ENCODE data around the gene ADGRA3.
"Not testable (repeated sequence)": the region's sequence is repeated elsewhere in the genome, so short reads cannot be mapped to it uniquely, and the experiment has no call there.

The ADGRA3 gene

GRCh38 chr4:22480675-22481327, 35.1 kb downstream of the ADGRA3 start:
- no peak for DNase-seq (ENCODE audit: low read depth)

GRCh38 chr4:22478426-22478825, 37.4 kb downstream of the ADGRA3 start:
- DNase-seq (ENCODE audit: low read depth): no peak

- DNase-seq (ENCODE audit: low read depth): no peak
Observed at GRCh38 chr4:22477813-22478182, 38.1 kb downstream of the ADGRA3 start.

GRCh38 chr4:22477136-22477812, 38.6 kb downstream of the ADGRA3 start:
- peak; percentile 18 for DNase-seq (ENCODE audit: low read depth)

GRCh38 chr4:22476011-22476410, 39.9 kb downstream of the ADGRA3 start:
- DNase-seq (ENCODE audit: low read depth): no peak

GRCh38 chr4:22475311-22475646, 40.6 kb downstream of the ADGRA3 start:
- DNase-seq (ENCODE audit: low read depth): not testable (repeated sequence)

GRCh38 chr4:22474636-22475310, 41.1 kb downstream of the ADGRA3 start:
- DNase-seq (ENCODE audit: low read depth): no peak

GRCh38 chr4:22473268-22473667, 42.6 kb downstream of the ADGRA3 start:
- peak; percentile 21 for DNase-seq (ENCODE audit: low read depth)

GRCh38 chr4:22471999-22472461, 43.8 kb downstream of the ADGRA3 start:
- no peak for DNase-seq (ENCODE audit: low read depth)

GRCh38 chr4:22471419-22471818, 44.4 kb downstream of the ADGRA3 start:
- DNase-seq (ENCODE audit: low read depth): no peak

- no peak for DNase-seq (ENCODE audit: low read depth)
Observed at GRCh38 chr4:22466581-22466980, 49.3 kb downstream of the ADGRA3 start.

- DNase-seq (ENCODE audit: low read depth): no peak
Observed at GRCh38 chr4:22465996-22466395, 49.9 kb downstream of the ADGRA3 start.

GRCh38 chr4:22465349-22465748, 50.5 kb downstream of the ADGRA3 start:
- DNase-seq (ENCODE audit: low read depth): no peak

GRCh38 chr4:22463179-22463578, 52.7 kb downstream of the ADGRA3 start:
- DNase-seq (ENCODE audit: low read depth): no peak

- no peak for DNase-seq (ENCODE audit: low read depth)
Observed at GRCh38 chr4:22462688-22463087, 53.2 kb downstream of the ADGRA3 start.

- no peak for DNase-seq (ENCODE audit: low read depth)
Observed at GRCh38 chr4:22460266-22460665, 55.6 kb downstream of the ADGRA3 start.

GRCh38 chr4:22458098-22458497, 57.8 kb downstream of the ADGRA3 start:
- no peak for DNase-seq (ENCODE audit: low read depth)

- no peak for DNase-seq (ENCODE audit: low read depth)
Observed at GRCh38 chr4:22457348-22457747, 58.5 kb downstream of the ADGRA3 start.

GRCh38 chr4:22456291-22456690, 59.6 kb downstream of the ADGRA3 start:
- no peak for DNase-seq (ENCODE audit: low read depth)

- no peak for DNase-seq (ENCODE audit: low read depth)
Observed at GRCh38 chr4:22454955-22455354, 60.9 kb downstream of the ADGRA3 start.

- DNase-seq (ENCODE audit: low read depth): no peak
Observed at GRCh38 chr4:22454216-22454838, 61.5 kb downstream of the ADGRA3 start.

GRCh38 chr4:22444813-22445212, 71.1 kb downstream of the ADGRA3 start:
- no peak for DNase-seq (ENCODE audit: low read depth)

GRCh38 chr4:22442956-22443355, 72.9 kb downstream of the ADGRA3 start:
- DNase-seq (ENCODE audit: low read depth): no peak
